K562 (cell line): Measurements from ENCODE around the gene HAPSTR1. TPM values are rescaled to one million over a fixed set of nuclear protein-coding genes. Genes with fewer than 3 reads are reported as not detected.

Source experiments
- ATAC-seq: fragments of 200-7000 bp; cut with Tn5 transposase; 3 replicates; pipeline ENCODE4 v1.9.1; 2020; ENCODE audit warnings: moderate library complexity
- BruUV-seq: library from RNA; stranded (reverse); fragments of 400-500 nt; replicated peaks from 2 replicates; lab custom pipeline; 2021; lab: Mats Ljungman, UMichigan
- CTCF ChIA-PET: fragments of 300-600 bp; formaldehyde crosslinking; extraction: SDS; loops from one replicate; lab custom pipeline; 2021; ENCODE audit warnings: low intra/inter-chr PET ratio; lab: Yijun Ruan, JAX
- POLR2A ChIA-PET: fragments of 300-600, 350-650 bp; sonication (Branson Sonifier 250); formaldehyde crosslinking; extraction: SDS; loops from one replicate; lab custom pipeline; 2021; ENCODE audit warnings: antibody characterized with exemption, inconsistent platforms; lab: Yijun Ruan, JAX
- DNase-seq, 4 experiments: peaks; one replicate each; pipeline versions ENCODE4 v3.0.0 to v3.0.0-alpha.2; 2011 to 2018; ENCODE audit warnings: low spot score in 3 of 4, mixed read lengths in 3 of 4; ENCODE audit errors: extremely low read depth in 1 of 4
- FAIRE-seq: peaks from 2 replicates; lab custom pipeline; 2011; peaks lifted over from hg19 to GRCh38; lab: Jason Lieb, UNC
- H2AFZ ChIP-seq: 2 replicates; pipeline ENCODE4 v1.6.0; 2011; ENCODE audit warnings: low read depth, low read length, control low read depth, inconsistent platforms
- H3K27ac ChIP-seq: fragments of 200-600 bp; 3 replicates; pipeline ENCODE4 v1.8.0; 2011; ENCODE audit warnings: low read depth, mild to moderate bottlenecking, control low read depth, inconsistent platforms, low read length, moderate library complexity, mixed read lengths; ENCODE audit errors: extremely low read depth
- H3K27me3 ChIP-seq, 2 experiments: fragments of 300-600 bp in 1 of 2; 2 replicates in 1 of 2; 3 replicates in 1 of 2; pipeline versions ENCODE4 v1.6.0 to v1.8.0; 2011; ENCODE audit warnings: inconsistent platforms in 2 of 2, low read length in 2 of 2, mild to moderate bottlenecking in 1 of 2, mixed read lengths in 1 of 2, moderate library complexity in 1 of 2; ENCODE audit not compliant: control insufficient read depth in 2 of 2, insufficient read depth in 2 of 2
- H3K36me3 ChIP-seq: fragments of 300-600 bp; 3 replicates; pipeline ENCODE4 v1.8.0; 2011; ENCODE audit warnings: mild to moderate bottlenecking, low read length, inconsistent platforms; ENCODE audit not compliant: control insufficient read depth, insufficient read depth
- H3K4me1 ChIP-seq, 2 experiments: fragments of 200-600 bp in 1 of 2; replicated peaks in 1 of 2; 2 replicates in 1 of 2; 3 replicates in 1 of 2; pipeline versions ENCODE4 v1.5.1 to v1.8.0; 2011; ENCODE audit warnings: inconsistent platforms in 2 of 2, low read length in 2 of 2, mild to moderate bottlenecking in 1 of 2, mixed read lengths in 1 of 2, moderate library complexity in 1 of 2; ENCODE audit not compliant: control insufficient read depth in 2 of 2, insufficient read depth in 2 of 2
- H3K4me2 ChIP-seq: 2 replicates; pipeline ENCODE4 v1.6.1; 2011; ENCODE audit warnings: low read length, control low read depth, inconsistent platforms, mixed read lengths; ENCODE audit not compliant: insufficient read depth
- H3K4me3 ChIP-seq: fragments of 200-600 bp; sonication (generic), shearing (Covaris generic); 2 replicates; pipeline ENCODE4 v1.5.1; 2016; ENCODE audit warnings: control low read depth, inconsistent platforms
- H3K79me2 ChIP-seq: fragments of 200-600 bp; 3 replicates; pipeline ENCODE4 v1.8.0; 2011; ENCODE audit warnings: low read length, inconsistent platforms; ENCODE audit not compliant: control insufficient read depth, insufficient read depth
- H3K9ac ChIP-seq, 2 experiments: 2 replicates each; pipeline versions ENCODE4 v1.6.0 to v1.6.1; 2011; ENCODE audit warnings: low read depth in 2 of 2, low read length in 2 of 2, control low read depth in 1 of 2, inconsistent platforms in 1 of 2, mild to moderate bottlenecking in 1 of 2, mixed read lengths in 1 of 2; ENCODE audit not compliant: insufficient read depth in 1 of 2
- H3K9me1 ChIP-seq: one replicate; pipeline ENCODE4 v1.6.0; 2011; ENCODE audit warnings: inconsistent platforms, mild to moderate bottlenecking, low read length, moderate library complexity; ENCODE audit not compliant: control insufficient read depth, insufficient read depth
- H3K9me3 ChIP-seq: replicated peaks from 2 replicates; pipeline ENCODE4 v1.5.1; 2011; ENCODE audit warnings: low read depth, low read length, inconsistent platforms; ENCODE audit not compliant: control insufficient read depth, insufficient read depth
- H4K20me1 ChIP-seq: replicated peaks from 2 replicates; pipeline ENCODE4 v1.6.1; 2011; ENCODE audit warnings: low read length, inconsistent platforms, mixed read lengths; ENCODE audit not compliant: control insufficient read depth, insufficient read depth
- EHMT2 ChIP-seq: fragments of 450-650 bp; IDR thresholded peaks from 2 replicates; pipeline ENCODE4 v1.6.1; 2018; ENCODE audit warnings: antibody characterized with exemption
- GATAD2B ChIP-seq: fragments of 450-650 bp; IDR thresholded peaks from 2 replicates; pipeline ENCODE4 v1.6.1; 2017; ENCODE audit warnings: mild to moderate bottlenecking, borderline replicate concordance
- KDM4B ChIP-seq, 2 experiments: fragments of 450-650 bp in 1 of 2; sonication (generic) in 1 of 2; IDR thresholded peaks; 2 replicates each; pipeline ENCODE4 v1.6.1; 2016 to 2017; ENCODE audit warnings: borderline replicate concordance in 2 of 2, antibody characterized with exemption in 1 of 2, low read depth in 1 of 2, mild to moderate bottlenecking in 1 of 2
- KLF1 ChIP-seq: fragments of 450-650 bp; IDR thresholded peaks from 2 replicates; pipeline ENCODE4 v1.6.1; 2016; ENCODE audit warnings: missing genetic modification characterization, missing compliant biosample characterization
- MTA1 ChIP-seq: fragments of 450-650 bp; IDR thresholded peaks from 2 replicates; pipeline ENCODE4 v1.6.1; 2017; ENCODE audit warnings: borderline replicate concordance
- SETDB1 ChIP-seq: IDR thresholded peaks from one replicate; pipeline ENCODE4 v1.6.1; 2012; ENCODE audit warnings: low read length, control low read depth, inconsistent platforms
- THRB ChIP-seq: fragments of 450-650 bp; formaldehyde crosslinking; conservative IDR thresholded peaks from 2 replicates; pipeline ENCODE4 v1.4.0; 2022; ENCODE audit warnings: mild to moderate bottlenecking, missing genetic modification characterization
- WGBS: fragments of 100-300 bp; shearing (Covaris generic); methylation state at CpG from one replicate; pipeline ENCODE4 v1.1.6; 2016; ENCODE audit warnings: low coverage, mixed read lengths; ENCODE audit not compliant: insufficient coverage; ENCODE audit errors: missing lambda C conversion rate; 5-methylcytosine and 5-hydroxymethylcytosine counted together
- in situ Hi-C: fragments of 300-500 bp; cut with MboI; formaldehyde crosslinking; loops from 4 replicates; pipeline ENCODE4 v1.15.0; 2018; ENCODE audit warnings: inconsistent platforms, mixed read lengths
- intact Hi-C: fragments of 100-400 bp; cut with micrococcal nuclease; formaldehyde crosslinking; loops from 2 replicates; pipeline ENCODE4 v1.14.2; 2022
- polyA plus RNA-seq, 8 experiments: library from polyadenylated mRNA; depleted of rRNA in 4 of 8; stranded (reverse) in 5 of 8; unstranded in 3 of 8; fragments of >200 nt; fragmentation: Nextera tagmentation in 2 of 8; fragmentation: Illumina TruSeq in 1 of 8; extraction: Ambion mirVana in 2 of 8; extraction: Trizol in 1 of 8; gene quantifications; 2 replicates each; pipeline versions ENCODE4 v1.2.1 to v1.2.3, GENCODE V29; 2011 to 2014; ENCODE audit warnings: inconsistent platforms in 1 of 8, missing spikeins in 1 of 8
- total RNA-seq, 7 experiments: library from RNA; depleted of rRNA in 6 of 7; stranded (reverse); fragments of >200 nt in 6 of 7; fragmentation: Illumina TruSeq in 2 of 7; extraction: Trizol in 2 of 7; gene quantifications; 2 replicates each; pipeline versions ENCODE4 v1.2.1 to v1.2.3, GENCODE V29; 2011 to 2021; ENCODE audit warnings: low replicate concordance in 1 of 7

The HAPSTR1 gene
- total and polyA plus RNA-seq, 9 of the 15 experiments (the other 6 are each of a cell fraction or from before 2014, with no cell fraction given) = 10.8 to 67.9 (median 36.5) TPM

GRCh38 chr16:9116141-9116540 lies 24.7 kb downstream of the HAPSTR1 start:
- ChIA-PET CTCF (no interaction called here), POLR2A (interaction anchor here (0.6 to 0.7 kb wide), 2 partner anchors 13 to 164 kb away, joined by 3 read pairs; no protein-coding TSS in a partner anchor)
- H3K9ac ChIP-seq = no peak overlapping the region
- TF ChIP-seq THRB (CRISPR knock-in tag) (no peak), KLF1 (tag) (no peak), GATAD2B (no peak), MTA1 (no peak), SETDB1 (no peak), KDM4B (IDR thresholded peaks at IDR 0.05; ENCODE audit: borderline replicate concordance in 2 of 2, low read depth in 1 of 2) (no peak), EHMT2 (no peak)
- H3K79me2 ChIP-seq = peaks cover 83% of the 10 kb centered on the region
- H3K4me1 ChIP-seq = peaks cover 3 to 4% of the 10 kb centered on the region in 2 experiments; a peak in 3 of 5 replicates
- peaks cover 95% of the 10 kb centered on the region for H3K36me3 ChIP-seq
- H3K9me3 ChIP-seq = no peaks in the 10 kb centered on the region
- no peak overlapping the region for H3K4me3 ChIP-seq
- no peaks in the 10 kb centered on the region for H3K27me3 ChIP-seq
- H3K4me2 ChIP-seq = no peak overlapping the region
- no peak overlapping the region for H2AFZ ChIP-seq
- WGBS = 94% methylated on average over 2 of the region's 2 CpGs
- in situ Hi-C loops = no loop called here
- H4K20me1 ChIP-seq = peaks cover 36% of the 10 kb centered on the region
- no peak overlapping the region for H3K27ac ChIP-seq
- peaks cover 6% of the 10 kb centered on the region for H3K9me1 ChIP-seq
- no TSS peak for BruUV-seq
- ATAC-seq (no peak), FAIRE-seq (no peak), DNase-seq (no peak)
- intact Hi-C loops = no loop called here
